Measurements from ENCODE around the gene TESPA1.

TESPA1 gene

GRCh38 chr12:54981796-54982195 lies 2.8 kb downstream of the TESPA1 start:
- DNase-seq = no peak

GRCh38 chr12:54980341-54980740 lies 4.2 kb downstream of the TESPA1 start:
- no peak for DNase-seq

- DNase-seq = no peak
Measured at GRCh38 chr12:54977857-54978256, 6.7 kb downstream of the TESPA1 start.

- no peak for DNase-seq
Measured at GRCh38 chr12:54977155-54977554, 7.4 kb downstream of the TESPA1 start.

GRCh38 chr12:54975875-54976274 lies 8.7 kb downstream of the TESPA1 start:
- no peak for DNase-seq

- DNase-seq = peak; percentile 46
Measured at GRCh38 chr12:54975272-54975671, 9.3 kb downstream of the TESPA1 start.

- DNase-seq = no peak
Measured at GRCh38 chr12:54974279-54974678, 10.3 kb downstream of the TESPA1 start.

GRCh38 chr12:54973556-54973955 lies 11.0 kb downstream of the TESPA1 start:
- DNase-seq = no peak

GRCh38 chr12:54970741-54971140 lies 13.8 kb downstream of the TESPA1 start:
- no peak for DNase-seq

- DNase-seq = no peak
Measured at GRCh38 chr12:54968181-54968730, 16.3 kb downstream of the TESPA1 start.

GRCh38 chr12:54967461-54967860 lies 17.1 kb downstream of the TESPA1 start:
- DNase-seq = no peak

- no peak for DNase-seq
Measured at GRCh38 chr12:54961190-54961589, 23.4 kb downstream of the TESPA1 start.

- DNase-seq = no peak
Measured at GRCh38 chr12:54959291-54960018, 25.1 kb downstream of the TESPA1 start.

- DNase-seq = peak; percentile 85
Measured at GRCh38 chr12:54958048-54958658, 26.4 kb downstream of the TESPA1 start.

GRCh38 chr12:54956818-54957641 lies 27.5 kb downstream of the TESPA1 start:
- DNase-seq = no peak

GRCh38 chr12:54956322-54956721 lies 28.2 kb downstream of the TESPA1 start:
- DNase-seq = no peak

GRCh38 chr12:54954801-54955200 lies 29.8 kb downstream of the TESPA1 start:
- no peak for DNase-seq

GRCh38 chr12:54954228-54954627 lies 30.3 kb downstream of the TESPA1 start:
- DNase-seq = no peak

- no peak for DNase-seq
Measured at GRCh38 chr12:54950071-54950727, 34.4 kb downstream of the TESPA1 start.

- DNase-seq = no peak
Measured at GRCh38 chr12:54949073-54949711, 35.4 kb downstream of the TESPA1 start.

- DNase-seq = no peak
Measured at GRCh38 chr12:54948171-54948570, 36.4 kb downstream of the TESPA1 start.

- no peak for DNase-seq
Measured at GRCh38 chr12:54945082-54945481, 39.5 kb downstream of the TESPA1 start.
